HG02885 (cell line): Measurements from ENCODE around the gene MAPK9.

Source experiments
- ATAC-seq: cut with Tn5 transposase; IDR thresholded peaks from one replicate; pipeline ENCODE4 v1.9.1; 2021; ENCODE audit warnings: mild to moderate bottlenecking; ENCODE audit not compliant: unreplicated experiment, poor library complexity

The MAPK9 gene

DNA sequence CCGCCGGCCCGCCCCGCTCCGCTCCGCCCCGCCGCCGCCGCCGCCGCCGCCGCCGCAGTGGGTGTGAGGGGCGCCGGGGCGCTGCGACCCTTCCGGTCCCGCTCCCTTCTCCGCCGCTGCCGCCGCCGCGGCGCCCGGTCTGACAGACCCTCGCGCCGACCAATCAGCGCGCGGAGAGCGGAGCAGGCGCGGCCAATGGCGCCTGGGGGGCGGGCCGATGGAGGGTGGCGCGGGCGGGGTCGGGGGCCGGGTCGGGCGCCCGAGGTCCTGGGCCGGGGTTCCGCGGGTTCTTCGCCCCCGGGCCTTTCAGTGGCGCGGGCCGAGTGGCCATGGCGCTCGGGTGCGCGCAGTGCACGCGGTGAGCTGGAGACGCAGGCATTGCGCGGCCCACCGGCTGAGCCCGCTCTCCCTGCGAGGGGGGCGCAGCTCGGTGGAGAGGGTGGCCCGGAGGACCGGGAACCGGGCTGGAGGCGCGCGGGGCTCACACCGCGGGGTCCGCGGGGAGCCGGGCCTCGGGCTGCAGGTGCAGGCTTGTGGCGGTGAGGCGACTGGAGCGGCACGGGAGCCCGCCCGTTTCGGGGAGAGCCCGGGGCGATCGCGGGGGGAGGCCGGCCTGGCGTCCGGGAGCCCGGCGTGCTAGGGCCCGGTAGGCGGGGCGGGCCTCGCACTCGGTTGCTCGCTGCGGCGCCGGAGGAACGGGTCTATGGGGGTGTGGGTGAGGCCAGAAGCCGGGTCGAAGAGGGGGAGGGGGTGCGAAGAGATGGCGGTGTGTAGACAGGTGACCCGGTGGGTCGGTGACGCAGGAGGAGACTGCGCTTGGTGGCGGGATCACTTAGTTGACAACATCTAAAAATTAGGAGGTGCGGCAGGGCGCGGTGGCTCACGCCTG is at the start of gene MAPK9:
MAPK9 (minus strand) TSS at position 141 of the 889 bp plus-strand sequence. CDS start 11,522 bp downstream, outside the sequence.
- peak; percentile 82 for ATAC-seq

DNA sequence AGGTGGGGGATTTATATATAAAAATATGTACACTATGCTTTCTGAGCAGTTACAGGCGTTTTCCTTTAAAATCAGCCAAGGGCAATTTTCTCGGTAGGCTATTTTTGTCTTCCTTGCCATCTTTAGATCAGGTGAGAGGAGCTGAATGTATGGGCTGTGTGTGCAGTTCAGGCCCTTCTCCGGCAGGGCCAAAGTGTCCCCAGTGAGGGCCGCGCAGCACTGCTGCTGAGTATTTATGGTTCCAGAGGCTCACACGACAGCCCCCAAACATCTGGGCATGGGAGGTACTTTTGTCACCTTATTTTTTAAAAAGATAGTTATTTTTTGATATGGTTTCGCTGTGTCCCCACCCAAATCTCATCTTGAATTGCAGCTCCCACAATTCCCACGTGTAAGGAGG is 49.7 kb upstream of the MAPK9 start:
- ATAC-seq, result no peak

DNA sequence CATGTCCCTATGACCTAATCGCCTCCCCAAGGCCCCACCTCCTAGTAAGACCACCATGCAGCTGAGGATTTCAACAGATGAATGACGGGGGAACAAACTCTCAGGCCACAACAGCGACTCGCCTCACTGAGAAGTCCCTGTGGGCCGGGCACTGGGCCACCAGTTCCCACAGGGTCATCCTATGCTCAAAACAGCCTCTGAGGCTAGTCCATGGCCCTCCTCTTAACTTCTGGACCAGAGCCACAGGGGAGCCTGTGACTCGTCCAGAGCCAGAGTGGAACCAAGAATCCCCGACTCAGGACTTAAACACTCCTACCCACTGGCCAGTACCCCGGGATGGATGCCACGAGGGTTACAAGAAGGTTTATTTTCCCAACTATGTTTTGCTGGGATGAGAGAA is 49.0 kb upstream of the MAPK9 start:
- ATAC-seq, result no peak

DNA sequence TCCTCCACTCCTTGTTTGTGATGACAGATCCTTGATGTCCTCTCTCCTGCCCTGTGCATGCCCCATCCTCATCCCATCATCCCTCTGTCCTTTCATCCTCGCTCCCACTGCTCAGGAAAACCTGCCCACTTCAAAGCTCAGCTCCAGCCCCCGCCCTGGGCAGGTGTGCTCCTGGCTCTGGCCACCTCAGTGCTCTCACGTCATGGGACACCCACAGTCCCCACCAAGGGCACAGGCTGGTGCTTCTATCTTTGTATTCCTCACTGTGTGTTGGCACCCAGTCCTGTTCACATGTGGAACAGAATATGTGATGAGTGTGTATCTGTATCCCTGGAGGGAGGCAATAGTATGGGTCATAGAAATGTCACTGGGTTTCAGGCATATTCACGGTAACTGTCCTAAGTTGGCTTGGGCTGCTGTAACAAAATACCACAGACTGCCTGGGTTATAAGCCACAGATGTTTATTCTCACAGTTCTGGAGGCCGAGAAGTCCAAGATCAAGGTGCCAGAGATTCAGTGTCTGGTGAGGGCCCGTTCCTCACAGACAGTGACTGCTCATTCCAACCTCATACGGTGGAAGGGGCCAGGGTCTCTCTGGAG is 47.8 kb upstream of the MAPK9 start:
- no peak for ATAC-seq

DNA sequence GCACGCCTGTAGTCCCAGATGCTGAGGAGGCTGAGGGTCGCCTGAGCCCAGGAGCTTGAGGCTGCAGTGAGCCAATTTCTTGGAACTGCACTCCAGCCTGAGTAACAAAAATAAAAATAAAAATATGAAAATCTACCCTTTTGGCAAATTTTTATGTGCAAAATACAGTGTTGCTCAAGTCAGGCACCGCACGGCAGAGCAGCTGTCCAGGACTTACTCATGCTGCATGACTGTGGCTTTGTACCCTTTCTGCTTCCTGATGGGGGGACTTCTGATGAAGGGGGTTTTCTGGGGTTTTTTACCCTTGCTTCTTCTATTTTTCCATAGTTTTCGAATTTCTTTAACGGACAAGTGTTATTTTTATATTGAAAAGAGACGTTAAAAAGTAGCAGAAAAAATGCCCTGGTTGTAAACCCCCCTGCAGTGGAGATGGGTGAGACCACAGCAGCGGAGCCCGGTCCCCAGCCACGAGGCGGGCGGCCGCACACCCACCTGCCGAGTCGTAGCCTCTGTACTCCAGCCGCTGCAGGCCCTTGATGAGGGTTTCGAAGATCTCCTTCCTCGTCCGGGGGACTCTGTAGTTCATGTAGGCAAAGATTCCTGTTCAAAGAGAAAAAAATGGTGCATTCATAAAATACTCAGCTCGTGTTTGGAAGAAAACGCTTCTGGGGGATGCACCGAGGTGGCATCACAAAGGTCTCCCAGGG is 46.3 kb upstream of the MAPK9 start:
- no peak for ATAC-seq

DNA sequence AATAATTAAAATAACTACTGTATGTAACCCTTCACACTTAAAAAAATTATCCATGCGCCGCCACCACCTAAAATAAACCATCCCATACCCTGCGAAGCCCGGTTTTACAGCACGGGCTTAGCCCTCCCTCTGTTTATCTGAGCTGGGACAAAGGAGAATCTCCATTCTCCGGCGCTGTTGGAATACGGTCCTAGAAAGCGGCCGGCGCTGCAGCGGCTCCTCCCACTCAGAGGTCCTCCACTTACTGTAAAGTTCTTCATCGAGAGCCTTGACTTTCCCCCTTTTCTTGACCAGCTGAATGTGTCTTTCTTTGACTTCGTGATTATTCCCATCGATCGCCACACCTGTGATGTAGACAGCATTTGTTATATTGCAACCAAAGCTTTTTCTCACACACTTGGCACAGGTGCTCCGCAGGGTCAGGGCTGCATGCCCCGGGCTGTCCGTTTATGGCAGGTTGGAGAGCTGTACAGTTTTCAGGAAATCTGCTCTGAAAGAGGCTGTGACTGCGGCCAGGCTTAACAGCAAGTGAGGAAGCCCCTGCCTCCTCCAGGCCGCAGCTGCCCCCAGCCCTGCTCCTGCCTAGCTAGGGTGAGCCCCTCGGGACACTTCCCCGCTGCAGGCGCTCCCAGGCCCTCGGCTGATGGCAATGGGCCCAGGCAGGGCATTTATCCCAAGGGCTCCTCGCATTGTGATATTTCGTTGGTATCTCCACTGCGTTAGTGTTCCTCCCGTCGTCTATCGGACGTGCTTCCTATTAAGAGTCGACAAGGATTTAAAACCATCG is 44.5 kb upstream of the MAPK9 start:
- ATAC-seq, result no peak

DNA sequence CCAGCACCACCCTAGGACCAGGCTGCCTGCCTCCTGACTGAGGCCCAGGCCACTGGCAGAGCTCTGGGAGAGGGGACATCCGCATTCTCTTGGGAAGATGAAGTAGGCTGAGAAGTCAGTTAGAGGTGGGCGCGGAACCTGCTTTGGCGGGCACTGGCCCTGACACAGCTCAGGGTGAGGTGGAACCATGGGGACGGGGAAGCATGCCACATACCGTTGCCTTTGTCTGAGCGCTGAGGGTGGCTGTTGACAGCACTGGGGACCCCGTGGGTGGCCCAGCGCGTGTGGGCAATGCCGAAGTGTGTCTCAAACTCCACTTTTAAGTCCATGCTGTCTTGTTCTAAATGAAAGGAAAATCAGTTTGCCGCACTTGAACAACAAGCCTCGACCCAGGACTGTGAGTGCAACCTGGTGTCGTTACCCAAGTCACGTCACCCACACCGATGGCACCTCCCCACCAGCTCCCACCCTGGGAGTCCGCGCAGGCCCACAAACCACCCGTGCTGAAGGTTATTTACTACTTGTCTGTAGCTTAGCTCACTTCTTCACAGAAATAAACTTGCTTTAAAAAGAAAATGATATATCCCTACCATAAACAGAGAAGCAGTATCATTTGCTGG is 43.8 kb upstream of the MAPK9 start:
- no peak for ATAC-seq

DNA sequence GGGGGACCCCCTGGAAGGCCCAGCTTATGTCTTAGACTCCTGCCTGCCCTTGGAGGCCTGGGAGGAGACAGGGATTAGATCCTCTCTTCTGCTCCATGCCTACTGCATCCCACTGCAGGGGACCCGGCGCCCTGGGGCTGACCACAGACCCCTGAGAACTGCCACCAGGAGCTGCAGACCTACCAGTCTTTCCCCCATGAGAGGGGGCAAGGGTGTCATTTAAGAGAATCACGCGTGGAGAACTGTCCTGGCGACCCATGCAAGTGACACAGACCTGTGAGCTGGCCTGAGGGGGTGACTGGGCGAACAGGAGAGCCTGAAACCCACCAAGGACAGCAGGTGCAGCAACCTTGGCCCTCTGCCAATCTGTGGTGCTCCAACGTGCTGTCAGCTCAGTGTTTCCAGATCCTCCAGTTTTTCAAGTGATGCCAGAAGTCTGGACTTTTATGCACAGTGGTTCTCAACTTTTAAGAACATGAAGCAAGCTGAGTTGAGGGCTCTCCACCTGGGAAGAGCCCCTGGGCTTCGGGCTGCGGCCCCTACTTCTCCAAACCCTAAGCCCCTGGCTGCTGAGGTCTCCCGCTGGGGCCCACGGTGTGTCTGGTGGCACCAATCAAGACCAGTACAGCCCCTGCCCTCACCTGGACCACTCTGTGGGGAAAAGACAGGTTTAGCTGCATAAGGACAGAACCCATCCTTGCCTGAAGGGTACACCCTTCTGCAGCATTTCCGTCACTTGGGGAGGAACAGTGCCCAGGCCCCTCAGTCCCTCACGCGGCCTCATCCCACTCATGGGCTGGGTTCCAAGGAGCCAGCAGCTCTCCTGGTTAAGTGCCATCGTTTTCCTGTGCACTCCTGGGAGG is 43.1 kb upstream of the MAPK9 start:
- no peak for ATAC-seq

DNA sequence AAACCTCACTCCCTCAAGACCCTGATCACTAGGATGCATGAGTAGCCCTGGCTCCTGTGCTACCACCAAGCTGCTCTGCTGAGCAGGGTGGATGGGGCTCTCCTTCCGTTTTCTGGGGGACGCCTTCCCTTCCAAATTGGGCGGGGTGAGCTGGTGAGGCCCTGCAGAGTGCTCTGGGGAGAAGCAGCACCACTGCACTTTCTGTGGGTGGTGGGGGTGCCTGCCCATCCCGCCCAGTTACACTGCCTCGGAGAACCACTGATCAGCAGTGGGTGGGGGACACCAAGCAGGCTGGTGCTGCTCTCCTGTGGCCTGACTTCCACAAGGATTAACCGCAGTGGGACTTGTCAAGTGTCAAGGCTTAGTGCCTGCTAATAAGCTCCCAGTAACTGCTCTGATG is 42.3 kb upstream of the MAPK9 start:
- no peak for ATAC-seq

DNA sequence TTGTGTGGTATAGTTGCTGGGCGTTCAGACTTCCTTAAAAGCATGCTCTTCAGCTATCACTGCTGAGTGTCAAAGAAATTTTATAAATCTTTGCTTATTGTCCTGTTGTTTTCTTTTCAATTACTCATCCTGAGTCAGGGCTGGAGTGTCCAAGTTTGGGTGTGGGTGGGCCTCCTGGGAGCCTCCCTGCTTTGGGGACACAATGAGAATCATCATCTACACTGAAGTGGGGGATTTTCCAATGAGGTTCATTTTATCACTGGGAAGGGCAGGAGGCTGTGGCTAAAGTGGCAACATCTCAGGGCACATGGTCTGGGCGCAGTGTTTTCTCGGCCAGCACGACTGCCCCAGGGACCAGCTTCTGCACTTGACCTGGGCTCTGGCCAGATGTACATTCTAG is 41.8 kb upstream of the MAPK9 start:
- no peak for ATAC-seq

DNA sequence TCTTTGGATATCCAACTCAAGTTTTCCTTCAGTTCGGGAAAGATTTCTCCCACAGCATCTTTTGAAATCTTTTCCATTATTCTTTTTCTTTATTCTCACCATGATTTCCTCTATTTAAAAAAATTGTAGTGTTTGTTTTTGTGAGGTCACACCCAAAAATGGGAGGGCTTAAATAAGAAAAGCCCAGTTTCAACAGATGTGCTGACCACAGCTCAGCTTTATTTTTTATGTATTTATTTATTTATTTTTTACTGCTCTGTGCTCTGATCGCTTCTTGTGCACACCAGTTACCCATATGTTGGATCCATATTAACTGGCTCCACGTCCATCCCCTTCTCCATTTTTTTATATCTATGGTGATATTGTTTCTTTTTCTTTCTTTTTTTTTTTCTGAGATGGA is 41.0 kb upstream of the MAPK9 start:
- ATAC-seq, result no peak

DNA sequence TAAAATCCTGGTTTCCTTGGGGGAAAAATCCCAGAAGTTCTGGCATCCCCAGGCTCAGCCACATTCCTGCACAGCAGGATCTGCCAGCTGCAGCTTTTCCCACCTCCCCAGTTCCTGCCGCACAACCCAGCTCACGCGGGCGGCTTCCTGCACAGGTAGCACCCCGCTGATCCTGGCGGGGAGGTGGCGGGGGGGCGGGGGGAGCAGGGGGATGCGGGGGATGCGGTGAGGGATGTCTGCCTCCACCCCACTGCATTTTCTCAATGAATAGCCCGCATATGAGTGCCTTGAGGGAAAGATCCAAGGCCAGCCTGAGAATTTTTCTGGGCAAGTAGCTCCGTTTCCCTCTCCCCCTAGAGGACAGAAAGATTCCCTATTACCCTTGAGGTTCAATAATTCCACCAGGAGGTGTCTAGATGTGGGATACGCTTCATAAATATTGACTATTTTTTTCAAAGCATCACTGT is 40.2 kb upstream of the MAPK9 start:
- ATAC-seq, result no peak

DNA sequence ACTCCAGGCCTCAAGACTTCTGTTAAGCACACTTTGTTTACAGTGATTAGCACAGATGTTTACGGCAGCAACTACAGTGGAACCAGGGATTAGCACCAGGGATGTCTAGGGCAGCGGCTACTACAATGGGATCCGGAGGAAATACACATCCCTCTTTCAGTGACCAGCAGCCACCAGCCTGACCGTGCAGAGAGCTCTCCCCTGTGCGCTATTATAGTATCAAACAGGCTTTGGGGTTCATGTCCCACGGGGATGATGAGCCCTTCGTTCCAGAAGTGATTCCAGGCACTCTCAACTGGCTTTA is 39.7 kb upstream of the MAPK9 start:
- ATAC-seq, result no peak

DNA sequence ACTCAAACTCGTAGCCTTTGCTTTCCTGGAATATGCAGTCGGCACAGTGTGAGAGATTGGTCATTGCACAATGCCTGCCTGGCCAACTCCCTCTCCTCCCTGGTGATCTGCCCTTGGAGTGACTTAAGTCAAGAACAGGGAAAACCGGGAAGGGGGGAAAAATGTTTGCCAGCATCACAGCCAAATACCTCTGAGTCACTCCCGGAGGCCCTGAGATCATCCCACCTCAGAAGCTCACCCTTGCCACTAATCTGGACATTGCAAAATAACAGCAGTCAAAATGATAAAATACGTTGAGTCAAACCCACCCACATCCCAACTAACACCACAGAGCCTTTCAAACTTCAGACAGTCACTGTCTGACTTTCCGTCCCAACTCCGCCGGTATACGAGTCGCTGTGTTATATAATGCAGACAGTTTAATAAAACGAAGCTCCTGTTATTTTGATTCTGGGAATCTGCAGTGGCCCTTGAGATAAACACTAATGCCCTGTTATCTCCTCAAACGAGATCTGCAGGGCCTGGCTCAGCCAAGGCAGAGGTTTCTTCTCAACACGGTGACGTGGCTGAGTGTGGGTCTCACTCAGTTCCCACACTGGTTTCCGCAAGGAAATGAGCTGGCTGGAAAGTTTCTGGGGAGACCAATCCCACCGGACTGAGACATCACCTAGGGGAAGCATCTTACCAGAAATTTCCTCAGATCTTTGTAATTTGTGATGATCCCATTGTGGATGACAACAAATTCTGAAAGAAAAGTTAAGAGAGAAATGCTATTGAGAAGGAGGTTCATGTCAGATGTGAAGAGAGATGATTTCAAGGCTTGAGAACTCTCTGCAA is 39.1 kb upstream of the MAPK9 start:
- no peak for ATAC-seq

DNA sequence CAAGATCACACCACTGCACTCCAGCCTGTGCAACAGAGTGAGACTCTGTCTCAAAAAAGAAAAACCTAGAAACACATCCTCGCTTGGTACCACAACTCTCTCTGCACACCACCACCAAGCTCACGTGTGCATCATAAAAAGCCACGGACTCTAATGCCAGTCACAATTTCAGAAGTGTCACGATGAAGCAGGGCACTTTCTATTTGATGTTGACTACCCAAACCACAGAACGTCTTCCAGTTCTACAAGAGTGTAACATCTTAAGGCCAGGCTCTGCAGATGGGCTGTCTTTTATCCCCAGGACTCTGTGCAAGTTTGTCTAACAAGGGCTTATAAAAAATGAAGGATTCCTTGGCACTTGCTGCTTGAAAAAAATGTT is 38.4 kb upstream of the MAPK9 start:
- no peak for ATAC-seq

DNA sequence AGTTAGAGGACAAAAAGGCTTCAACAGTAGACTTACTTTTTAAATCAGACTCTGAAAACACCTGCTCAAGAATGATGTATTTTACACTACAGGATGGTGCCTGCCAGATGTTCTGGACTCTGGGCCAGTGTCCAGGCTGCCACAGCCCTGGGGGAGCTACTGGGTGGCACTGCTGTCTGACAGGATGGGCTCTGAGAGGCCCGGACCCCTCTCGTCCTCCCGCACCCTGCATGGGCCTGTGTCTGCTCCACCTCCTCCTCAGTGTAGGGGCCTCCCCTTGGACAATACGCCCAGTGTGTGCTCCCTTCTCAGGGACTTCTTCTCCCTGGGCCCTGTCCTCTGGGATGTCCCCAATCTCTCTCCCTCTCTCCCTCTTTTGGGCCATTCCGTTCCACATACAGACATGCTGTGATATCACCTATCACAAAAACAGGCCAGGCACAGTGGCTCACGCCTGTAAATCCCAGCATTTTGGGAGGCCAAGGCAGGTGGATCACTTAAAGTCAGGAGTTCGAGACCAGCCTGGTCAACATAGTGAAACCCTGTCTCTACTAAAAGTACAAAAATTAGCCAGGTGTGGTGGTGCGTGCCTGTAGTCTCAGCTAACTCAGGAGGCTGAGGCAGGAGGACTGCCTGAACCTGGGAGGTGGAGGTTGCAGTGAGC is 37.9 kb upstream of the MAPK9 start:
- ATAC-seq, result no peak

DNA sequence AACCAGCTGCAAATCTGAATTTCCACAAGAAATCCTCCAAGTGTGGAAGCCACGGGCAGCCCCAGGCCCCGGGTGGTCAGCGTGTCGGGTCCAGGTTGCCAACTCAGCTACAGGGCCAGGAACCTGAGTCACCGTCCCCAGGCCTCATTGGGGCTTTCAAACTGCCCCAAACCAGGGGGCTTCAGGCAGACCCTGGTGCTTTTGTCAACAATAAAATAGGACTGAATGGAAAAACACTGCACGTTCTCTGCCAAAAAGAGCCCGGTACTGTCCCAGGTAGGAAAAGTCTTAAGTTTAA is 37.2 kb upstream of the MAPK9 start:
- no peak for ATAC-seq
